ENCODE measurements around the gene GDPD4. TPM values are rescaled to one million over a fixed set of nuclear protein-coding genes. Genes with fewer than 3 reads are reported as not detected.

Gene GDPD4
- total RNA-seq, 1 donor from 2014 or later = not detected

DNA sequence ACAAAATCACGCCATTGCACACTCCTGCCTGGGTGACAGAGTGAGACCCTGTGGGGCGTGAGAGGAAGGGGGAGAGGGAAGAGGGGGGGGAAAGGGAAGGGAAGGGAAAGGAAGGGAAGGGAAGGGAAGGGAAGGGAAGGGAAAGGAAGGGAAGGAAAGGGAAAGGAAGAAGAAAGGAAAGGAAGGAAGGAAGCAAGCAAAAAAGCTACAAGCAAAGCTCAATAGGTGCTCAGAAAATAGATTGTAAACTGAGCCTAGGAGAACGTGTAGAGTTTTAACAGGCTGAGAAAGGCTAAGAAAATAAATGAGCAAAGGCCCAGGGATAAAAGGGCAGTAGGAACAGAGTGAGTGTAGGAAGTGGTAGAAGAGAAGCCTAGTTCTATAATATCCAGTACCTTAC, 30.8 kb upstream of the GDPD4 start:
- H3K4me1 ChIP-seq = no peaks in the 10 kb centered on the region
- no peaks in the 10 kb centered on the region for H3K27me3 ChIP-seq
- no peaks in the 10 kb centered on the region for H3K9me3 ChIP-seq
- intact Hi-C loops (cut with DNase I) = no loop called here
- DNase-seq (ENCODE audit: low spot score in 2 of 2) = no peak
- H3K27ac ChIP-seq = no peak overlapping the region
- peaks cover 15 to 46% of the 10 kb centered on the region in 2 donors for H3K36me3 ChIP-seq
- no peak overlapping the region for H3K4me3 ChIP-seq
- TF ChIP-seq, protein P1, sequence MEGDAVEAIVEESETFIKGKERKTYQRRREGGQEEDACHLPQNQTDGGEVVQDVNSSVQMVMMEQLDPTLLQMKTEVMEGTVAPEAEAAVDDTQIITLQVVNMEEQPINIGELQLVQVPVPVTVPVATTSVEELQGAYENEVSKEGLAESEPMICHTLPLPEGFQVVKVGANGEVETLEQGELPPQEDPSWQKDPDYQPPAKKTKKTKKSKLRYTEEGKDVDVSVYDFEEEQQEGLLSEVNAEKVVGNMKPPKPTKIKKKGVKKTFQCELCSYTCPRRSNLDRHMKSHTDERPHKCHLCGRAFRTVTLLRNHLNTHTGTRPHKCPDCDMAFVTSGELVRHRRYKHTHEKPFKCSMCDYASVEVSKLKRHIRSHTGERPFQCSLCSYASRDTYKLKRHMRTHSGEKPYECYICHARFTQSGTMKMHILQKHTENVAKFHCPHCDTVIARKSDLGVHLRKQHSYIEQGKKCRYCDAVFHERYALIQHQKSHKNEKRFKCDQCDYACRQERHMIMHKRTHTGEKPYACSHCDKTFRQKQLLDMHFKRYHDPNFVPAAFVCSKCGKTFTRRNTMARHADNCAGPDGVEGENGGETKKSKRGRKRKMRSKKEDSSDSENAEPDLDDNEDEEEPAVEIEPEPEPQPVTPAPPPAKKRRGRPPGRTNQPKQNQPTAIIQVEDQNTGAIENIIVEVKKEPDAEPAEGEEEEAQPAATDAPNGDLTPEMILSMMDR (IDR thresholded peaks at IDR 0.05) = no peak

DNA sequence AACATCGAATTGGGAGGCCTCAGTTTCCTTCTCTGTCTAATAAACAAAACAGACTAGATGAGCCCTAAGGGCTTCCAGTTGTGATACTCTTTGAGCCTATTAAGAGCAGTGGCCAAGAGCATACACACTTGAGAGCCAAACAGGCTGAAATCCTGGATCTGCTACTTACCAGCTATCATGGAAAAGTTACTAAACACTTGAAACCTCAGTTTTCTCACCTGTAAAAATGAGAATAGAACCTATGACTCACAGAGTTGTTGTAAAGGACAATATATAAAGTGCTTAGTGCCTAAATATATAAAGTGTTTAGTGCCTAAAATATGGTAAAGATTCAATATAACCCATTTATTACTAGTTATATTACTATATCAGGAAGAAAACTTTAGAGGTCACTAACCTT, 23.7 kb upstream of the GDPD4 start:
- intact Hi-C loops (cut with DNase I) = no loop called here
- Histone ChIP-seq H3K4me3 (no peak overlapping the region), H3K9me3 (no peaks in the 10 kb centered on the region), H3K36me3 (peaks cover 11 to 29% of the 10 kb centered on the region in 2 donors), H3K27ac (no peak overlapping the region), H3K4me1 (no peaks in the 10 kb centered on the region), H3K27me3 (no peaks in the 10 kb centered on the region)
- DNase-seq (ENCODE audit: low spot score in 2 of 2) = no peak
- TF ChIP-seq, protein P1 (IDR thresholded peaks at IDR 0.05) = no peak

DNA sequence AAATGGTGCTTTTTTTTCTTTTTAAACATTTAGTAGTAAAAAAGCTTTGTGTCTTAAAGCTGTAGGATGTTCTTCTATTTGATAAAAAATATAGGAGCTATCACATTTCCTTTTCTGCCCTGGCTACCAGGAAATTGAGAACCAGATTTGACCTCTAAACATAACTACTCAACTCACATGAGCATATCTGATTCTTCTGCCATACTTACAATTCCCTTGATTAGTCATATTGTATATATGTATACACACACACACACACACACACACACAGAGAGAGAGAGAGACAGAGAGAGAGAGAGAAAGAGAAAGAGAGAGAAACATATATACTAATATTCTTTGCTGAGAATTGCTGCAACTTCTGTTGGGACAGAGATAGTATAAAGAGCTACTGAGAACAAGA, 23.0 kb upstream of the GDPD4 start:
- Histone ChIP-seq H3K36me3 (peaks cover 11 to 29% of the 10 kb centered on the region in 2 donors), H3K27me3 (no peaks in the 10 kb centered on the region), H3K4me3 (no peak overlapping the region), H3K4me1 (no peaks in the 10 kb centered on the region), H3K27ac (no peak overlapping the region), H3K9me3 (no peaks in the 10 kb centered on the region)
- intact Hi-C loops (cut with DNase I) = no loop called here
- no peak for DNase-seq (ENCODE audit: low spot score in 2 of 2)
- TF ChIP-seq, protein P1 (IDR thresholded peaks at IDR 0.05) = no peak

DNA sequence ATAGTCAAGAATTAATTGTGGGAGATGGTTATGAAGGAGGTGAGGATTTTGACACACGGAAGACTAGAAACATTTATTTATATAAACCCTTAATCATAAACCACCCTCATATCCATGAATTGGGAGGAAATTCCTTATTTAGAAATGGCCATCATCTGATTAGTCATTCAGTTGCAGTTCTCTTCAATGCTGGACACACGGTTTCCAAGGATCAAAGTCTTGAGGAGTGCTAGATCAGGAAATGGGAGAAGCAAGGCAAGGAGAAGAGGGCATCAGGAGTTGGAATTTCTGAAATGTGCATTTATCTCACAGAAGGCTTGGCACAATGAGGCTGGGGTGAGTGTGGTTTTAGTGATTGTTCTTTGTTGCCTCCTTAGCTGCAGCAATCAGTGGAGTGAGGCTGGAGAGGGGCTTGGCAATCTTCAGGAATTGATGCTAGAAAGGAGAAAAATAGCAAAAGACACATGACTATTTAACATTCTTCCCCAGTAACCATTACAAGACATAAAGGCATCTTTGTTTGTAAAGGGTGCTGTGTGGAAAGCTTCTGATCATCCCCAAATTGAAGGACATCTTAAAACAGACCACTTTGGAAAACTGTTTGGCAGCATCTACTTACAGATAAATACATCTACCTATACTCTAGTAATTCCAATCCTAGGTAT, 21.6 kb upstream of the GDPD4 start:
- Histone ChIP-seq H3K27me3 (no peaks in the 10 kb centered on the region), H3K9me3 (no peaks in the 10 kb centered on the region), H3K4me1 (no peaks in the 10 kb centered on the region), H3K4me3 (no peak overlapping the region), H3K36me3 (peaks cover 11 to 29% of the 10 kb centered on the region in 2 donors), H3K27ac (no peak overlapping the region)
- intact Hi-C loops (cut with DNase I) = no loop called here
- TF ChIP-seq, protein P1 (IDR thresholded peaks at IDR 0.05) = no peak
- DNase-seq (ENCODE audit: low spot score in 2 of 2) = no peak

DNA sequence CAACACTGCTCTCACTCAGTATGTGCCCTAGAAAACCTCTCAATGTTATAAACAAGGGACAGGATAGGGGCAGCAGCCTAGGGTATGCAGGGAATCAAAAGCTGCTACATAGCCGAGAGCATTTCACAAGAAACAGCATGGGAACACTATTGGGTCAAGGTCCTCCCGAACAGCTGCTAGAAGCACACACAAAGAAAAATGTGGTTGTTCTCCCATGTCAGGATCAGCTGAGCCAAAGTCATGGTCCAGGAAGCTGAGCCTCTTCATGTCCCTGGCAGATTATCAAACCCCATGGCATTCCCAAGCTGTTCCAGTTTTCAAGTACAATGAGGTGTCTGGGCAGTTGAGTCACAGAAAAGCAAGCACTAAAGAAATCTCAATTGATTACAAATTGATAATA, 21.0 kb upstream of the GDPD4 start:
- Histone ChIP-seq H3K4me3 (no peak overlapping the region), H3K9me3 (no peaks in the 10 kb centered on the region), H3K4me1 (no peaks in the 10 kb centered on the region), H3K36me3 (peaks cover 11 to 29% of the 10 kb centered on the region in 2 donors), H3K27ac (no peak overlapping the region), H3K27me3 (no peaks in the 10 kb centered on the region)
- TF ChIP-seq, protein P1 (IDR thresholded peaks at IDR 0.05) = no peak
- DNase-seq (ENCODE audit: low spot score in 2 of 2) = no peak
- intact Hi-C loops (cut with DNase I) = no loop called here

DNA sequence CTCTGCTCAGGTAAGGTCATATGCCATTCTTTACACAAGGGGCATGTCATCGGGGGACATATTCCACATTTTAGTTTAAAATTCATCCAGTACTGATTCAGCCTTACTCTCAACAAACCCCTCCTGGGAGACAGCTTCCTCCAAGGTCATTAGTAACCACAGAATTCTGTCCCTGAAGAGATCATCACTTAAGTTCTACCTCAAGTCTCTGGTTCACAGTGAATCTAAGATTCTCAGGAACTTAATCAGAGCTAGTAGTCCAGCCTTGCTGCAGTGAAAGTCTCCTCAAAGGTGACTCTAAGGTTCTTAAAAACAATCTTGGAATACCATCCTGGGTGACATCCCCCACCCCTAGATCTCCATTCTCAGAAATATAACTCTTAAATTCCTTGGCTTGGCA, 18.9 kb upstream of the GDPD4 start:
- intact Hi-C loops (cut with DNase I) = no loop called here

More for the DNA sequence above, 18.9 kb upstream of the GDPD4 start:
- Histone ChIP-seq H3K27me3 (no peaks in the 10 kb centered on the region), H3K27ac (no peak overlapping the region), H3K4me3 (no peak overlapping the region), H3K36me3 (peaks cover 7 to 16% of the 10 kb centered on the region in 2 donors), H3K9me3 (no peaks in the 10 kb centered on the region), H3K4me1 (no peaks in the 10 kb centered on the region)
- TF ChIP-seq, protein P1 (IDR thresholded peaks at IDR 0.05) = no peak
- DNase-seq (ENCODE audit: low spot score in 2 of 2) = no peak

Measured in ascending aorta (tissue), 2 donors.